Measurements from ENCODE around the gene RRP1B. TPM values are rescaled to one million over a fixed set of nuclear protein-coding genes. Genes with fewer than 3 reads are reported as not detected.

Gene RRP1B
- total RNA-seq, 1 donor from 2014 or later: 66.2 TPM

DNA sequence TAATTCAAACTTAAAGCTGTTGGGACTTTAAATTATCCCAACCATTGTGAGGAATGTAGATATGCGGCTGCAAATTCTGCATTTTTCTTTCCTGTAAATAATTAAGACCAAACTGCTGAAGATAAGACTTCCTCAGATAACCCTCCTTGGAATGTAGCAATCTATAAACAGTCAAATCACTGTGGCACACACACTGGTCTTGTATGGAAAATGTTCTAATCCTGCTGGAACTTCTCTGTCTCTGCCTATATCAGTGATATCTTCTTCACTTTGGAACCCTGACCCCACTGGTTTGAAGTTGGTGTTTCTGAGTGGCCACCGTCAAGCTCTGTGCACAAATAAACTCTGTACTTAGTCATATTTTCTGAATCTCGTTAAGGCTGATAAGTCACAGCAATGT is 33.0 kb upstream of the RRP1B start:
- intact Hi-C loops (cut with micrococcal nuclease): no loop called here
- H3K4me3 Mint-ChIP-seq (ENCODE audit: low read depth): no peak overlapping the region

GRCh38 chr21:43627527-43627926 is 31.8 kb upstream of the RRP1B start:
- peaks cover 19% of the 10 kb centered on the region for H3K27me3 Mint-ChIP-seq (ENCODE audit: low read depth)
- intact Hi-C loops (cut with micrococcal nuclease): no loop called here
- H3K36me3 Mint-ChIP-seq (ENCODE audit: low read depth): no peaks in the 10 kb centered on the region
- H3K27ac Mint-ChIP-seq: no peak overlapping the region
- H3K9me3 Mint-ChIP-seq: no peaks in the 10 kb centered on the region
- no peak for DNase-seq (ENCODE audit: low spot score)
- no peaks in the 10 kb centered on the region for H3K4me1 Mint-ChIP-seq (ENCODE audit: low read depth)
- no peak overlapping the region for H3K4me3 Mint-ChIP-seq (ENCODE audit: low read depth)

More for the DNA sequence above, 33.0 kb upstream of the RRP1B start:
- DNase-seq (ENCODE audit: low spot score): no peak
- H3K4me1 Mint-ChIP-seq (ENCODE audit: low read depth): no peaks in the 10 kb centered on the region
- H3K36me3 Mint-ChIP-seq (ENCODE audit: low read depth): no peaks in the 10 kb centered on the region
- H3K27ac Mint-ChIP-seq: no peak overlapping the region
- no peaks in the 10 kb centered on the region for H3K9me3 Mint-ChIP-seq
- peaks cover 21% of the 10 kb centered on the region for H3K27me3 Mint-ChIP-seq (ENCODE audit: low read depth)

GRCh38 chr21:43631411-43632107 is 27.8 kb upstream of the RRP1B start:
- Mint-ChIP-seq H3K4me3 (ENCODE audit: low read depth) (no peak overlapping the region), H3K9me3 (no peaks in the 10 kb centered on the region), H3K27ac (no peak overlapping the region), H3K4me1 (ENCODE audit: low read depth) (no peaks in the 10 kb centered on the region), H3K36me3 (ENCODE audit: low read depth) (no peaks in the 10 kb centered on the region), H3K27me3 (ENCODE audit: low read depth) (peaks cover 4% of the 10 kb centered on the region)
- no peak for DNase-seq (ENCODE audit: low spot score)
- intact Hi-C loops (cut with micrococcal nuclease): no loop called here

DNA sequence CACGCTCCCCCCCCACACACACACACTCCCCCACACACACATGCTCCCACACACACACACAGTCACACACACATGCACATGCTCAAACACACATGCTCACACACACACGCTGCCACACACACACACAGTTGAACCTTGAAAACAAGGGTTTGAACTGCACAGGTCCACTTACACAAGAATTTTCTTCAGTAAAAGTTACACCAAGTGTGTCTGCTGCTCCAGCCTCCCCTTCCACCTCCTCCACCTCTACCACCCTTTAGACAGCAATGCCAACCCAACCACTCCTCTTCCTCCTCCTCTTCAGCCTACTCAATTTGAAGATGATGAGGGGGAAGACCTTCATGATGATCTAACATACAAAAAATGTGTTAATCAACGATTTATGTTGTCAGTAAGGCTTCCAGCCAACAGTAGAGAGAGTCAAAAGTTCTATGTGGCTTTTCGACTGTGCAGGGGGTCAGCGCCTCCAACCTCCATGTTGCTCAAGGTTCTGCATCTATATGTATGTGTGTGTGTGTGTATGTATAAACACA is 26.9 kb upstream of the RRP1B start:
- no peaks in the 10 kb centered on the region for H3K36me3 Mint-ChIP-seq (ENCODE audit: low read depth)
- no peak for DNase-seq (ENCODE audit: low spot score)
- H3K4me3 Mint-ChIP-seq (ENCODE audit: low read depth): no peak overlapping the region
- no peaks in the 10 kb centered on the region for H3K4me1 Mint-ChIP-seq (ENCODE audit: low read depth)
- no peaks in the 10 kb centered on the region for H3K9me3 Mint-ChIP-seq
- intact Hi-C loops (cut with micrococcal nuclease): no loop called here
- peaks cover 4% of the 10 kb centered on the region for H3K27me3 Mint-ChIP-seq (ENCODE audit: low read depth)
- H3K27ac Mint-ChIP-seq: no peak overlapping the region

DNA sequence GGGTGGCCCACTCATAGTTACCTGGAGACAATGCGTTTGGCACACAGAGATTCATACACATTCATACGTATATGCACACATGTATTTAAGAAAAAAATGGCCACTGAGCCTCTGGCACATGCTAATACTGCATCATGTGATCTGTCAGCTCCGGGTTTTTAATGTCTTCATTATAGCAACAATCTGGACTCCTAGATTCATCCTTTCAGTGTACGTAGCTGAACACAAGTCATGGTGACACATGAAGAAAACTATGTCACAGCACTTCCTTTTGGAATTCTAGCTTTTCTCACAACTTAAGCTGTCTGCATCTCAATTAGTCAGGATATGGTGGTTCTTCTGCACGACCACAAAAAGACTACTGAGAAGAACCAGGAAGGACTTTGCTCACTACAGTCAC is 24.7 kb upstream of the RRP1B start:
- H3K4me1 Mint-ChIP-seq (ENCODE audit: low read depth): peaks cover 3% of the 10 kb centered on the region
- no peaks in the 10 kb centered on the region for H3K27me3 Mint-ChIP-seq (ENCODE audit: low read depth)
- no peak overlapping the region for H3K4me3 Mint-ChIP-seq (ENCODE audit: low read depth)
- no peaks in the 10 kb centered on the region for H3K36me3 Mint-ChIP-seq (ENCODE audit: low read depth)
- H3K27ac Mint-ChIP-seq: no peak overlapping the region
- no peaks in the 10 kb centered on the region for H3K9me3 Mint-ChIP-seq
- intact Hi-C loops (cut with micrococcal nuclease): no loop called here
- no peak for DNase-seq (ENCODE audit: low spot score)

DNA sequence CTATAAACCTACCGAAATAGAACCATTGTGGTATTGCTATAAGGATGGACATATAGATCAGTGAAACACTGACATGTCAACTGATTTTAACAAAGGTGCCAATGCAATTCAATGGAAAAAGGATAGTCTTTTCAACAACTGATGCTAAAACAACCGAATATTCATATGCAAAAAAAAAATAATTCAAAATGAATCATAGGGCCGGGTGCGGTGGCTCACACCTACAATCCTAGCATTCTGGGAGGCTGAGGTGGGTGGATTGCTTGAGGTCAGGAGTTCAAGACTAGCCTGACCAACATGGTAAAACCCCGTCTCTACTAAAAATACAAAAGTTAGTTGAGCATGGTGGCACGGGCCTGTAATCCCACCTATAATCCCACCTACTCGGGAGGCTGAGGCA is 23.9 kb upstream of the RRP1B start:
- intact Hi-C loops (cut with micrococcal nuclease): no loop called here
- H3K4me3 Mint-ChIP-seq (ENCODE audit: low read depth): no peak overlapping the region
- no peak for DNase-seq (ENCODE audit: low spot score)
- no peaks in the 10 kb centered on the region for H3K36me3 Mint-ChIP-seq (ENCODE audit: low read depth)
- H3K27ac Mint-ChIP-seq: no peak overlapping the region
- H3K9me3 Mint-ChIP-seq: no peaks in the 10 kb centered on the region
- no peaks in the 10 kb centered on the region for H3K27me3 Mint-ChIP-seq (ENCODE audit: low read depth)
- H3K4me1 Mint-ChIP-seq (ENCODE audit: low read depth): peaks cover 3% of the 10 kb centered on the region

GRCh38 chr21:43637530-43638158 is 21.7 kb upstream of the RRP1B start:
- intact Hi-C loops (cut with micrococcal nuclease): no loop called here
- Mint-ChIP-seq H3K4me1 (ENCODE audit: low read depth) (peaks cover 3% of the 10 kb centered on the region), H3K9me3 (no peaks in the 10 kb centered on the region), H3K27me3 (ENCODE audit: low read depth) (no peaks in the 10 kb centered on the region), H3K36me3 (ENCODE audit: low read depth) (no peaks in the 10 kb centered on the region), H3K4me3 (ENCODE audit: low read depth) (no peak overlapping the region), H3K27ac (no peak overlapping the region)
- DNase-seq (ENCODE audit: low spot score): no peak

DNA sequence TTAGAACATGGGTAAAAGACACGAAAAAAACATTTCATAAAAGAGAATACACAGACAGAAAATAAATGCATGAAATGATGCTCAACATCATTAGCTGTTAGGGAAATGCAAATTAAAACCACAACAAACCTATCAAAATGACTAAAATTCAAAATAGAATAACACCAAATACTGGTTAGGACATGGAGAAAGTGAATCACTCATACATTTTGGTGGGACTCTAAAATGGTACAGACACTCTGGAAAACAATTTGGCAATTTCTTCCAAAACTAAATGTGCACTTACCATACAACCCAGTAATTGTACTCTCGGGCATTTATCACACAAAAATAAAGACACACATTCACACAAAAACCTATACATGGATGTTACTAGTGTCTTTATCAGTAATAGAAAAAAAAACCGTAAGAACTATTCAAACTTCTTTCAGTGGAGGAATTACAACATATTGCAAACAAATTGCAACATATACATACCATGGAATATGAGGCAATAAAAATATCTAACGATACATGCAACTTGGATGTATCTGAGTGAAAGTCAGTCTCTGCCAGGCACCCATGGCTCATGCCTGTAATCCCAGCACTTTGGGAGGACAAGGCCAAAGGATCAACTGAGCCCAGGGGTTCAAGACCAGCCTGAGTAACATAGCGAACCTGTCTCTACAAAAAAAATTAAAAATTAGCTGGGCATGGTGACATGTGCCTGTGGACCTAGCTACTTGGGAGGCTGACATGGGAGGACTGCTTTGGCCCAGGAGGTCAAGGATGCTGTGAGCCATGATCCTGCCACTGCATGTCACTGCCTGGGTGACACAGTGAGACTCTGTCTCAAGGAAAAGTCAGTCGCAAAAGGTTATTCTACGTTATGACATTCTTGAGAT is 19.6 kb upstream of the RRP1B start:
- Mint-ChIP-seq H3K9me3 (no peaks in the 10 kb centered on the region), H3K36me3 (ENCODE audit: low read depth) (no peaks in the 10 kb centered on the region), H3K27ac (no peak overlapping the region), H3K4me3 (ENCODE audit: low read depth) (no peak overlapping the region), H3K4me1 (ENCODE audit: low read depth) (peaks cover 7% of the 10 kb centered on the region), H3K27me3 (ENCODE audit: low read depth) (no peaks in the 10 kb centered on the region)
- intact Hi-C loops (cut with micrococcal nuclease): no loop called here
- no peak for DNase-seq (ENCODE audit: low spot score)

- intact Hi-C loops (cut with micrococcal nuclease): no loop called here
- Mint-ChIP-seq H3K27ac (no peak overlapping the region), H3K36me3 (ENCODE audit: low read depth) (no peaks in the 10 kb centered on the region)
These were observed 19.0 kb upstream of the RRP1B start for GRCh38 chr21:43640400-43640799.

GRCh38 chr21:43643193-43643592 is 16.2 kb upstream of the RRP1B start:
- intact Hi-C loops (cut with micrococcal nuclease): no loop called here
- H3K4me3 Mint-ChIP-seq (ENCODE audit: low read depth): no peak overlapping the region
- peaks cover 3% of the 10 kb centered on the region for H3K27me3 Mint-ChIP-seq (ENCODE audit: low read depth)
- no peak for DNase-seq (ENCODE audit: low spot score)
- H3K36me3 Mint-ChIP-seq (ENCODE audit: low read depth): no peaks in the 10 kb centered on the region
- H3K4me1 Mint-ChIP-seq (ENCODE audit: low read depth): peaks cover 21% of the 10 kb centered on the region
- no peaks in the 10 kb centered on the region for H3K9me3 Mint-ChIP-seq
- H3K27ac Mint-ChIP-seq: no peak overlapping the region

More at GRCh38 chr21:43640400-43640799, 19.0 kb upstream of the RRP1B start:
- DNase-seq (ENCODE audit: low spot score): no peak
- Mint-ChIP-seq H3K4me3 (ENCODE audit: low read depth) (no peak overlapping the region), H3K9me3 (no peaks in the 10 kb centered on the region), H3K4me1 (ENCODE audit: low read depth) (peaks cover 11% of the 10 kb centered on the region), H3K27me3 (ENCODE audit: low read depth) (no peaks in the 10 kb centered on the region)

DNA sequence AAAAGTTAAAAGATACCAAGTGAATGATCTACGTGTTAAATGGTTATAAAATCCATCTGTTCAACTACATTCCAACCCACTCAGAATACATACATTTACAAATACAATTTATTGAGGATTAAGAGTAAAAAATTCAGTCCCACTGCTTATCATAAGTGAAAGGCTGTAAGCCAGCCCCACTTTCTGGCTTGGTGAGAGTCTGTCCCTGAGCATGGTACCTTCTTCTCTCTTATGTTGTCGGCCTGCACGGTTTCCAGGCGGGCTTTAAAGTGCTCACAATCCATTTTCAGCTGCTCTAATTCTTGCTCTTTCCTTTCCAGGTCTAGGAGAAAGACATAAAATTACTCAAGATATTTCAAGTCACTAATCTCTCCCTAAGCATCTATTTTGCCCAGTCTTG is 15.3 kb upstream of the RRP1B start:
- no peak overlapping the region for H3K27ac Mint-ChIP-seq
- H3K36me3 Mint-ChIP-seq (ENCODE audit: low read depth): no peaks in the 10 kb centered on the region
- H3K4me3 Mint-ChIP-seq (ENCODE audit: low read depth): no peak overlapping the region
- peaks cover 20% of the 10 kb centered on the region for H3K4me1 Mint-ChIP-seq (ENCODE audit: low read depth)
- H3K9me3 Mint-ChIP-seq: no peaks in the 10 kb centered on the region
- intact Hi-C loops (cut with micrococcal nuclease): no loop called here
- DNase-seq (ENCODE audit: low spot score): no peak
- H3K27me3 Mint-ChIP-seq (ENCODE audit: low read depth): peaks cover 6% of the 10 kb centered on the region

DNA sequence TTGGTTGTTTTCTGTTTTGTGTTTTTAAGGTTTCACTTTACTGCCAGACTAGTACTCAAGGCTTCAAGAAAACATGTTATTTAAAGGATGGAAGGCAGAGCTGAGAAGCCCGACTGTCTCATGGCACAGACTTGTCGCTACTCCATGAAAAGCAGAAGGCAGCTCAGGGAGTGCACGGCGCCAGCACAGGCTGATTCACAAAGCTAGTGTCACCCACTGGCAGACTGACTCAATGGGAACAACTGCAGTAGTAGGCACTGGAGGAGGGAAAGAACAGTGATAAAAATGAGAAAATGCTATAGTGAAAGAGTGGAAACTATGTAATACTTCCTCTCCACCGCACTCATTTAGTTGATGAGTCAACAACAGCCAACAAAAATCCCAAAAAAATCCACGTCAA is 14.8 kb upstream of the RRP1B start:
- intact Hi-C loops (cut with micrococcal nuclease): no loop called here
- no peak for DNase-seq (ENCODE audit: low spot score)

More for the DNA sequence above, 14.8 kb upstream of the RRP1B start:
- H3K27ac Mint-ChIP-seq: no peak overlapping the region
- H3K4me3 Mint-ChIP-seq (ENCODE audit: low read depth): no peak overlapping the region
- no peaks in the 10 kb centered on the region for H3K9me3 Mint-ChIP-seq
- H3K4me1 Mint-ChIP-seq (ENCODE audit: low read depth): peaks cover 17% of the 10 kb centered on the region
- peaks cover 6% of the 10 kb centered on the region for H3K27me3 Mint-ChIP-seq (ENCODE audit: low read depth)
- H3K36me3 Mint-ChIP-seq (ENCODE audit: low read depth): no peaks in the 10 kb centered on the region

Data from activated T-helper 2 cell treated with anti-CD3 and anti-CD28 coated beads, Interferon-gamma antibody, Interleukin-2, Interleukin-4, amounts not matched to agents 10 μg/mL and 5 μg/mL and 100 μg/mL, durations not matched to agents 14 hours and 24 hours and 36 hours (primary cell).